GM12878 (cell line): ENCODE measurements around the gene ENOPH1. TPM values are rescaled to one million over a fixed set of nuclear protein-coding genes. Genes with fewer than 3 reads are reported as not detected.

Experiments used
- ATAC-seq: fragments of 200-7000 bp; cut with Tn5 transposase; 3 replicates; pipeline ENCODE4 v1.9.1; 2020; ENCODE audit warnings: mild to moderate bottlenecking, moderate library complexity
- BruUV-seq: library from RNA; stranded (reverse); fragments of 400-500 nt; replicated peaks from 2 replicates; lab custom pipeline; 2021; lab: Mats Ljungman, UMichigan
- CTCF ChIA-PET: fragments of 300-600 bp; sonication (Branson Sonifier 250); formaldehyde crosslinking; extraction: SDS; loops from one replicate; lab custom pipeline; 2021; ENCODE audit warnings: inconsistent platforms; lab: Yijun Ruan, JAX
- POLR2A ChIA-PET: fragments of 350-600 bp; formaldehyde crosslinking; extraction: SDS; loops from one replicate; lab custom pipeline; 2021; ENCODE audit warnings: inconsistent platforms; lab: Charles Lee
- RAD21 ChIA-PET: fragments of 300-600 bp; sonication (Branson Sonifier 250); formaldehyde crosslinking; loops from one replicate; lab custom pipeline; 2023; ENCODE audit warnings: antibody characterized with exemption; ENCODE audit not compliant: unreplicated experiment; lab: Charles Lee
- SMC1A ChIA-PET: fragments of 300-600 bp; sonication (Branson Sonifier 250); formaldehyde crosslinking; loops from one replicate; lab custom pipeline; 2023; ENCODE audit not compliant: unreplicated experiment, uncharacterized antibody; lab: Charles Lee
- DNase-seq: peaks from one replicate; pipeline ENCODE4 v3.0.0-alpha.2; 2011; ENCODE audit warnings: low read depth, low spot score
- FAIRE-seq: peaks from 3 replicates; lab custom pipeline; 2011; peaks lifted over from hg19 to GRCh38; lab: Jason Lieb, UNC
- H2AFZ ChIP-seq: 2 replicates; pipeline ENCODE4 v1.6.0; 2011; ENCODE audit warnings: low read depth, low read length, control low read depth; ENCODE audit not compliant: control insufficient read depth
- H3K27ac ChIP-seq: 2 replicates; pipeline ENCODE4 v1.5.1; 2011; ENCODE audit warnings: control low read depth; ENCODE audit not compliant: control insufficient read depth, insufficient read depth
- H3K27me3 ChIP-seq, 2 experiments: replicated peaks in 1 of 2; 2 replicates each; pipeline versions ENCODE4 v1.6.0 to v1.6.1; 2011; ENCODE audit warnings: low read length in 1 of 2; ENCODE audit not compliant: control insufficient read depth in 2 of 2, insufficient read depth in 2 of 2
- H3K36me3 ChIP-seq, 2 experiments: 2 replicates each; pipeline ENCODE4 v1.5.1; 2011; ENCODE audit warnings: low read length in 1 of 2; ENCODE audit not compliant: control insufficient read depth in 2 of 2, insufficient read depth in 2 of 2
- H3K4me1 ChIP-seq: 2 replicates; pipeline ENCODE4 v1.6.1; 2011; ENCODE audit warnings: mild to moderate bottlenecking, low read length, moderate library complexity, mixed read lengths; ENCODE audit not compliant: control insufficient read depth, insufficient read depth
- H3K4me2 ChIP-seq: 2 replicates; pipeline ENCODE4 v1.6.0; 2011; ENCODE audit warnings: control low read depth; ENCODE audit not compliant: control insufficient read depth, insufficient read depth
- H3K4me3 ChIP-seq: fragments of 200-600 bp; sonication (generic); 2 replicates; pipeline ENCODE4 v1.5.1; 2016
- H3K79me2 ChIP-seq: 2 replicates; pipeline ENCODE4 v1.6.0; 2011; ENCODE audit warnings: low read length; ENCODE audit not compliant: control insufficient read depth, insufficient read depth
- H3K9ac ChIP-seq: 2 replicates; pipeline ENCODE4 v1.8.0; 2011; ENCODE audit warnings: low read length, control low read depth, mixed read lengths; ENCODE audit not compliant: control insufficient read depth, insufficient read depth
- H3K9me3 ChIP-seq: replicated peaks from 3 replicates; pipeline ENCODE4 v1.5.1; 2011; ENCODE audit warnings: mild to moderate bottlenecking, low read length; ENCODE audit not compliant: control insufficient read depth, insufficient read depth
- H4K20me1 ChIP-seq: 2 replicates; pipeline ENCODE4 v1.6.0; 2011; ENCODE audit not compliant: control insufficient read depth, insufficient read depth
- BACH1 ChIP-seq: fragments of 450-650 bp; IDR thresholded peaks from 2 replicates; pipeline ENCODE4 v1.6.1; 2017; ENCODE audit warnings: mild to moderate bottlenecking, borderline replicate concordance
- BCL3 ChIP-seq: IDR thresholded peaks from 2 replicates; pipeline ENCODE4 v1.6.1; 2011; ENCODE audit warnings: borderline replicate concordance, low read depth, mild to moderate bottlenecking, moderate library complexity, low read length; ENCODE audit not compliant: insufficient read depth, poor library complexity, severe bottlenecking
- CHD1 ChIP-seq: IDR thresholded peaks from 2 replicates; pipeline ENCODE4 v1.6.1; 2012; ENCODE audit warnings: low read depth, low read length, improper control_type of control experiment
- CTCF ChIP-seq, 3 experiments: IDR thresholded peaks in 2 of 3; conservative IDR thresholded peaks in 1 of 3; 2 replicates each; pipeline ENCODE4 v1.5.1; 2011; ENCODE audit warnings: low read depth in 3 of 3, low read length in 3 of 3, mild to moderate bottlenecking in 3 of 3, control low read depth in 2 of 3, moderate library complexity in 2 of 3, inconsistent platforms in 1 of 3, mixed read lengths in 1 of 3; ENCODE audit not compliant: control insufficient read depth in 2 of 3, insufficient read depth in 1 of 3; ENCODE audit errors: extremely low read depth in 1 of 3
- ESRRA ChIP-seq: IDR thresholded peaks from 2 replicates; pipeline ENCODE4 v1.6.1; 2012; ENCODE audit warnings: mild to moderate bottlenecking, low read length, improper control_type of control experiment
- FOXK2 ChIP-seq: fragments of 450-650 bp; IDR thresholded peaks from 2 replicates; pipeline ENCODE4 v1.6.1; 2017; ENCODE audit warnings: mild to moderate bottlenecking, moderate library complexity
- HDGF ChIP-seq: fragments of 450-650 bp; IDR thresholded peaks from 2 replicates; pipeline ENCODE4 v1.6.1; 2016; ENCODE audit warnings: antibody characterized with exemption
- MEF2B ChIP-seq: fragments of 450-650 bp; IDR thresholded peaks from 2 replicates; pipeline ENCODE4 v1.6.1; 2018; ENCODE audit warnings: mild to moderate bottlenecking, moderate library complexity; ENCODE audit not compliant: partially characterized antibody, poor library complexity, severe bottlenecking
- POLR2A ChIP-seq: IDR thresholded peaks from 2 replicates; pipeline ENCODE4 v1.6.1; 2011; ENCODE audit warnings: low read depth, mild to moderate bottlenecking, low read length
- RCOR1 ChIP-seq: conservative IDR thresholded peaks from 2 replicates; pipeline ENCODE4 v1.6.1; 2012; ENCODE audit warnings: low read depth, low read length, improper control_type of control experiment
- RELA ChIP-seq: fragments of 450-650 bp; IDR thresholded peaks from 2 replicates; pipeline ENCODE4 v1.8.0; 2014; ENCODE audit warnings: borderline replicate concordance; ENCODE audit not compliant: partially characterized antibody
- REST ChIP-seq: IDR thresholded peaks from 2 replicates; pipeline ENCODE4 v1.6.1; 2012; ENCODE audit warnings: mild to moderate bottlenecking, low read depth, low read length
- SMC3 ChIP-seq: IDR thresholded peaks from 2 replicates; pipeline ENCODE4 v1.6.1; 2011; ENCODE audit warnings: low read length, improper control_type of control experiment, borderline replicate concordance
- WGBS: methylation state at CpG from one replicate; pipeline ENCODE4 v1.1.6; 2016; ENCODE audit warnings: low lambda C conversion rate; ENCODE audit not compliant: insufficient replicate concordance, insufficient coverage; ENCODE audit errors: missing lambda C conversion rate; 5-methylcytosine and 5-hydroxymethylcytosine counted together
- in situ Hi-C: fragments of 300-500 bp; cut with MboI; formaldehyde crosslinking; loops from 9 replicates; pipeline ENCODE4 v1.14.3; 2018; ENCODE audit warnings: mixed read lengths
- intact Hi-C: fragments of 100-400 bp; cut with micrococcal nuclease; formaldehyde crosslinking; loops from one replicate; pipeline ENCODE4 v1.14.2; 2022; ENCODE audit not compliant: unreplicated experiment
- polyA plus RNA-seq, 11 experiments: library from polyadenylated mRNA; depleted of rRNA in 4 of 11; unstranded in 6 of 11; stranded (reverse) in 5 of 11; fragments of >200 nt; fragmentation: Nextera tagmentation in 4 of 11; fragmentation: Illumina TruSeq in 1 of 11; extraction: Ambion mirVana in 4 of 11; extraction: Trizol in 1 of 11; gene quantifications; 1 replicate in 1 of 11; 2 replicates in 10 of 11; pipeline versions ENCODE4 v1.2.1 to v1.2.3, GENCODE V29; 2011 to 2016; ENCODE audit warnings: inconsistent platforms in 2 of 11, missing spikeins in 2 of 11, low read depth in 1 of 11
- total RNA-seq, 4 experiments: library from RNA; depleted of rRNA in 3 of 4; stranded (reverse); fragments of >200 nt in 3 of 4; fragmentation: Illumina TruSeq in 1 of 4; extraction: Trizol in 1 of 4; gene quantifications; 2 replicates each; pipeline versions ENCODE4 v1.2.1 to v1.2.3, GENCODE V29; 2013 to 2021

ENOPH1 gene
- total and polyA plus RNA-seq, 10 of the 15 experiments (the other 5 are each of a cell fraction or from before 2014, with no cell fraction given) = 24.4 to 83.6 (median 46.7) TPM

- peak; percentile 99 for TF ChIP-seq MEF2B
- peak; percentile 81 for TF ChIP-seq BCL3
Measured at GRCh38 chr4:82458729-82459128, 28.3 kb downstream of the ENOPH1 start (continued).

- no peak for DNase-seq
- CTCF ChIA-PET = interaction anchor here (0.5 to 9.1 kb wide), 11 partner anchors 10 to 1180 kb away, joined by 3 to 89 read pairs (median 4); no protein-coding TSS in a partner anchor
- ATAC-seq = no peak
- Histone ChIP-seq H3K9me3 (no peaks in the 10 kb centered on the region), H3K27ac (no peak overlapping the region)
- TF ChIP-seq REST = no peak
- TF ChIP-seq RELA = no peak
- TF ChIP-seq CHD1 = no peak
- no peak for TF ChIP-seq FOXK2
- no peak for TF ChIP-seq POLR2A
- TF ChIP-seq BACH1 = no peak
- TF ChIP-seq HDGF = no peak
- TF ChIP-seq RCOR1 = no peak
- TF ChIP-seq ESRRA = no peak
- no peak for TF ChIP-seq SMC3
- no peak for TF ChIP-seq CTCF (IDR thresholded peaks at IDR 0.05 in 2 of 3, conservative IDR thresholded peaks at IDR 0.05 in 1 of 3; ENCODE audit: control insufficient read depth in 2 of 3, extremely low read depth in 1 of 3, insufficient read depth in 1 of 3, low read depth in 3 of 3, low read length in 3 of 3)
- TF ChIP-seq, all 136 proteins: peak for 0
- Histone ChIP-seq H3K36me3 (peaks cover 9 to 11% of the 10 kb centered on the region in 2 experiments; a peak in 2 of 4 replicates), H3K79me2 (no peaks in the 10 kb centered on the region), H3K4me2 (no peak overlapping the region), H4K20me1 (no peaks in the 10 kb centered on the region), H3K27me3 (no peaks in the 10 kb centered on the region), H2AFZ (no peak overlapping the region), H3K4me3 (no peak overlapping the region), H3K9ac (no peak overlapping the region), H3K4me1 (no peaks in the 10 kb centered on the region)
- ChIA-PET SMC1A (interaction anchor here (0.6 to 3.1 kb wide), 4 partner anchors 9 to 277 kb away, joined by 3 to 17 read pairs (median 3); no protein-coding TSS in a partner anchor), RAD21 (interaction anchor here (1.1 to 2.9 kb wide), 4 partner anchors 272 to 281 kb away, joined by 3 to 17 read pairs (median 6); no protein-coding TSS in a partner anchor), POLR2A (interaction anchor here (0.6 kb wide), 1 partner anchor 273 kb away, joined by 4 read pairs; no protein-coding TSS in a partner anchor)
- BruUV-seq = no TSS peak
- 93% methylated on average over 2 of the region's 2 CpGs for WGBS
- in situ Hi-C loops (loop anchor here (5.0 kb wide), 1 partner anchor 276 kb away; no protein-coding TSS in a partner anchor), intact Hi-C loops (loop anchor here (1.0 to 10.0 kb wide), 2 partner anchors 278 to 823 kb away; partner anchors contain the start of gene COQ2)
- FAIRE-seq = no peak
Measured at GRCh38 chr4:82461710-82462109, 31.3 kb downstream of the ENOPH1 start.
